DOHH2 (cell line): Measurements from ENCODE around the gene MALT1.
A peak's percentile ranks its signal among the peaks of the same experiment; 100 is the strongest.

Source experiments
- H3F3A ChIP-seq: fragments of 200-600 bp; sonication (generic), shearing (Covaris generic); 2 replicates; pipeline ENCODE4 v1.6.0; 2016; ENCODE audit warnings: antibody characterized with exemption, mild to moderate bottlenecking; ENCODE audit not compliant: control insufficient read depth, insufficient read depth
- H3K27ac ChIP-seq: fragments of 200-600 bp; sonication (generic); 2 replicates; pipeline ENCODE4 v1.5.1; 2014; ENCODE audit warnings: low read depth, mild to moderate bottlenecking, low read length, moderate library complexity
- H3K27me3 ChIP-seq: fragments of 200-600 bp; sonication (generic); 2 replicates; pipeline ENCODE4 v1.6.1; 2014; ENCODE audit warnings: mild to moderate bottlenecking, low read length, mixed read lengths; ENCODE audit not compliant: control insufficient read depth
- H3K36me3 ChIP-seq: fragments of 200-600 bp; sonication (generic); 2 replicates; pipeline ENCODE4 v1.6.1; 2014; ENCODE audit warnings: mild to moderate bottlenecking, low read length, moderate library complexity, mixed read lengths; ENCODE audit not compliant: control insufficient read depth
- H3K4me1 ChIP-seq: fragments of 200-600 bp; sonication (generic); 2 replicates; pipeline ENCODE4 v1.6.1; 2014; ENCODE audit warnings: mild to moderate bottlenecking, low read length, mixed read lengths; ENCODE audit not compliant: control insufficient read depth
- H3K4me2 ChIP-seq: fragments of 200-600 bp; sonication (generic); 2 replicates; pipeline ENCODE4 v1.6.0; 2014; ENCODE audit warnings: mild to moderate bottlenecking, low read length, moderate library complexity
- H3K4me3 ChIP-seq: fragments of 200-600 bp; sonication (generic); 2 replicates; pipeline ENCODE4 v1.5.1; 2014; ENCODE audit warnings: mild to moderate bottlenecking, low read length, mixed read lengths
- H3K79me2 ChIP-seq: fragments of 200-600 bp; sonication (generic); 2 replicates; pipeline ENCODE4 v1.6.1; 2014; ENCODE audit warnings: mild to moderate bottlenecking, low read length, mixed read lengths; ENCODE audit not compliant: control insufficient read depth
- H3K9me2 ChIP-seq: fragments of 200-600 bp; sonication (generic); replicated peaks from 2 replicates; pipeline ENCODE4 v1.6.1; 2014; ENCODE audit warnings: mild to moderate bottlenecking, low read length, mixed read lengths; ENCODE audit not compliant: control insufficient read depth
- H3K9me3 ChIP-seq: fragments of 200-600 bp; sonication (generic); 2 replicates; pipeline ENCODE4 v1.6.1; 2014; ENCODE audit warnings: antibody characterized with exemption, low read length, mixed read lengths; ENCODE audit not compliant: control insufficient read depth, insufficient read depth
- H4K20me1 ChIP-seq: fragments of 200-600 bp; sonication (generic); 2 replicates; pipeline ENCODE4 v1.6.0; 2014; ENCODE audit warnings: low read depth, mild to moderate bottlenecking, antibody characterized with exemption, low read length, moderate library complexity; ENCODE audit not compliant: control insufficient read depth, insufficient read depth
- EZH2phosphoT487 ChIP-seq: fragments of 200-600 bp; sonication (generic); IDR thresholded peaks from 2 replicates; pipeline ENCODE4 v1.6.1; 2017; ENCODE audit warnings: borderline replicate concordance, mild to moderate bottlenecking, antibody characterized with exemption, low read length, moderate library complexity, mixed read lengths
- TF ChIP-seq, protein P1 (sequence below): fragments of 200-600 bp; sonication (generic); IDR thresholded peaks from one replicate; pipeline ENCODE4 v1.5.1; 2014; ENCODE audit warnings: antibody characterized with exemption, mild to moderate bottlenecking, low read depth, low read length; ENCODE audit not compliant: poor library complexity, severe bottlenecking

Gene MALT1

DNA sequence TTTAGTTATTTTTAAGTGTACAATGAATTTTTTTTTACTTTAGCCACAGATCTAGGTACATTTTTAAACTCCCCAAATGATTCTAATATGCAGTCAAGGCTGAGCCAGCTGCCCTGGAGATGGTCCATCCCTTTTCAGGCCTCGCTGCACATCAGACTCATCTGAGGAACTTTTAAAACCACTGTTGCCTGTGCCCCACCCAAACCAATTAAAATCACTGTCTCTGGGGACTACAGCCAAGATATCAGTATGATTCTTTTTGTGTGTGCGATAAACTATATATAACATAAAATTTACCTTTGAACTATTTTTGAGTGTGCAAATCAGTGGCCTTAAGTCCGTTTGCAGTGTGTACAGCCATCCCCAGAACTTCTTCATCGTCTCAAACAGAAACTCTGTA is 9.1 kb upstream of the MALT1 start:
- peaks cover 3% of the 10 kb centered on the region; the same call in 1 of the 2 replicates for H3K36me3 ChIP-seq
- H3F3A ChIP-seq = peaks cover 28% of the 10 kb centered on the region
- H3K9me2 ChIP-seq = no peaks in the 10 kb centered on the region
- H3K27ac ChIP-seq = peak overlapping the region; percentile 31
- H3K4me1 ChIP-seq = peaks cover 73% of the 10 kb centered on the region
- peak overlapping the region; percentile 57 for H3K4me3 ChIP-seq
- no peaks in the 10 kb centered on the region for H3K27me3 ChIP-seq
- H3K79me2 ChIP-seq = no peaks in the 10 kb centered on the region
- peak overlapping the region; percentile 70 for H3K4me2 ChIP-seq
- H4K20me1 ChIP-seq = no peaks in the 10 kb centered on the region
- TF ChIP-seq EZH2phosphoT487 = no peak
- TF ChIP-seq, protein P1, sequence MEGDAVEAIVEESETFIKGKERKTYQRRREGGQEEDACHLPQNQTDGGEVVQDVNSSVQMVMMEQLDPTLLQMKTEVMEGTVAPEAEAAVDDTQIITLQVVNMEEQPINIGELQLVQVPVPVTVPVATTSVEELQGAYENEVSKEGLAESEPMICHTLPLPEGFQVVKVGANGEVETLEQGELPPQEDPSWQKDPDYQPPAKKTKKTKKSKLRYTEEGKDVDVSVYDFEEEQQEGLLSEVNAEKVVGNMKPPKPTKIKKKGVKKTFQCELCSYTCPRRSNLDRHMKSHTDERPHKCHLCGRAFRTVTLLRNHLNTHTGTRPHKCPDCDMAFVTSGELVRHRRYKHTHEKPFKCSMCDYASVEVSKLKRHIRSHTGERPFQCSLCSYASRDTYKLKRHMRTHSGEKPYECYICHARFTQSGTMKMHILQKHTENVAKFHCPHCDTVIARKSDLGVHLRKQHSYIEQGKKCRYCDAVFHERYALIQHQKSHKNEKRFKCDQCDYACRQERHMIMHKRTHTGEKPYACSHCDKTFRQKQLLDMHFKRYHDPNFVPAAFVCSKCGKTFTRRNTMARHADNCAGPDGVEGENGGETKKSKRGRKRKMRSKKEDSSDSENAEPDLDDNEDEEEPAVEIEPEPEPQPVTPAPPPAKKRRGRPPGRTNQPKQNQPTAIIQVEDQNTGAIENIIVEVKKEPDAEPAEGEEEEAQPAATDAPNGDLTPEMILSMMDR = no peak
- no peaks in the 10 kb centered on the region for H3K9me3 ChIP-seq

GRCh38 chr18:58666176-58666575 is 5.1 kb upstream of the MALT1 start:
- H3K4me1 ChIP-seq = peaks cover 56% of the 10 kb centered on the region
- H4K20me1 ChIP-seq = no peaks in the 10 kb centered on the region
- H3F3A ChIP-seq = peaks cover 24% of the 10 kb centered on the region
- no peaks in the 10 kb centered on the region for H3K27me3 ChIP-seq
- H3K36me3 ChIP-seq = no peaks in the 10 kb centered on the region
- no peak overlapping the region for H3K27ac ChIP-seq
- no peak for TF ChIP-seq EZH2phosphoT487
- TF ChIP-seq, protein P1 = no peak
- no peaks in the 10 kb centered on the region for H3K9me3 ChIP-seq
- no peaks in the 10 kb centered on the region for H3K79me2 ChIP-seq
- H3K4me3 ChIP-seq = no peak overlapping the region
- no peaks in the 10 kb centered on the region for H3K9me2 ChIP-seq
- no peak overlapping the region for H3K4me2 ChIP-seq

DNA sequence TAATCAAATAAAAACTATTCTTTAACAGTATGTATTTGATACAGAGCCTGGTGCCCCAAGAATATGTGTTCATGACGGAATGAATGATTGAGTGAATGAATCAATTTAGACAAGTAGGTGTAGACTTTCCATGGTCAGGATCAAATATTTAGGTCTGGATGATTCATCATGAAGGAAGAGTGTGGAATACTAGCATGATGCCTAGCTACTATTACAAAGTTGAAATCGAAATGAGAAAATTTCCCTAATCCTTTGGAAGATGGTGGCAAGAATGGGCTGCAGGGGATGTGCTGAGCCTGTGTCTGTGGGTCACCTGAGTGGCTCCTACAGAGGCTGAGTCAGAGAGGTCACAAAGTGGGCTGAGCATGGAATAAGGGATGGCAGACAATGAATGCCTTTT is 3.1 kb upstream of the MALT1 start:
- H3K4me1 ChIP-seq = peaks cover 43% of the 10 kb centered on the region
- peaks cover 16% of the 10 kb centered on the region for H3F3A ChIP-seq
- H3K79me2 ChIP-seq = peaks cover 15% of the 10 kb centered on the region
- no peak overlapping the region for H3K27ac ChIP-seq
- H3K9me2 ChIP-seq = no peaks in the 10 kb centered on the region
- H3K36me3 ChIP-seq = no peaks in the 10 kb centered on the region; the same call in 1 of the 2 replicates
- H3K4me3 ChIP-seq = no peak overlapping the region
- TF ChIP-seq, protein P1 = no peak
- TF ChIP-seq EZH2phosphoT487 = no peak
- H3K27me3 ChIP-seq = no peaks in the 10 kb centered on the region
- no peaks in the 10 kb centered on the region for H4K20me1 ChIP-seq
- H3K4me2 ChIP-seq = no peak overlapping the region
- no peaks in the 10 kb centered on the region for H3K9me3 ChIP-seq

DNA sequence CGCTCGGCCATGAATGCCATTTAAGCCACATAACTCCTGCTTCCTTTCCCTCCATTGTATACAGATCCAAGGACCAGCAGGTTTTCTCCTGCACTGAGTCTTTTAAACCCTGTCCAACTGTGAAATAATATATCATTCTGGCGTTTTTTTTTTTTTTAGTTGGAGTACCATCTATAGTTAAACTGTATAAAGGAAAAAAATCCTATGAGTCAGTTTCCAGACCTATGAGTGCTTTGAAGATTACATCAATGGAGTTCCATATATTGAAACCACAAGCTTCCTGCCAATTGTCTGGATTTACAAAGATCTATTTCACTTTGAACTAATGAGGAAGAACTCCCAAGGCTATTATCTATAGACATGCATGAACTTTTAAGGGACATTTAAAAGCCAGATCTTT is 2.4 kb upstream of the MALT1 start:
- Histone ChIP-seq H4K20me1 (no peaks in the 10 kb centered on the region), H3K4me2 (no peak overlapping the region), H3F3A (peaks cover 14% of the 10 kb centered on the region), H3K4me3 (no peak overlapping the region), H3K9me2 (no peaks in the 10 kb centered on the region), H3K9me3 (no peaks in the 10 kb centered on the region), H3K79me2 (peaks cover 22% of the 10 kb centered on the region), H3K36me3 (peaks cover 4% of the 10 kb centered on the region), H3K27ac (no peak overlapping the region), H3K27me3 (no peaks in the 10 kb centered on the region), H3K4me1 (peaks cover 41% of the 10 kb centered on the region)
- TF ChIP-seq, protein P1 = no peak
- no peak for TF ChIP-seq EZH2phosphoT487
